CD4-positive, alpha-beta T cell treated with Interleukin-1 beta for 1 hour (primary cell): Measurements from ENCODE around the gene SF3B5.
"Not testable (repeated sequence)": the region's sequence is repeated elsewhere in the genome, so short reads cannot be mapped to it uniquely, and the experiment has no call there.

Source experiments
- DNase-seq, 2 donors: peaks; one replicate each; pipeline ENCODE4 v3.0.0-alpha.2; 2020 to 2022

Gene SF3B5

GRCh38 chr6:144062786-144063185, 32.6 kb downstream of the SF3B5 start:
- DNase-seq, result no peak

- no peak for DNase-seq
Measured at GRCh38 chr6:144059139-144059538, 36.2 kb downstream of the SF3B5 start.

GRCh38 chr6:144055121-144055931, 40.0 kb downstream of the SF3B5 start:
- peak; percentile 24 to 64 for DNase-seq

- DNase-seq, result no peak
Measured at GRCh38 chr6:144053601-144054000, 41.8 kb downstream of the SF3B5 start.

- DNase-seq, result no peak
Measured at GRCh38 chr6:144052488-144052887, 42.9 kb downstream of the SF3B5 start.

GRCh38 chr6:144049386-144049785, 46.0 kb downstream of the SF3B5 start:
- DNase-seq, result no peak

GRCh38 chr6:144047688-144048087, 47.7 kb downstream of the SF3B5 start:
- DNase-seq, result no peak

- not testable (repeated sequence) for DNase-seq
Measured at GRCh38 chr6:144046672-144047071, 48.7 kb downstream of the SF3B5 start.

- not testable (repeated sequence) for DNase-seq
Measured at GRCh38 chr6:144044989-144045388, 50.4 kb downstream of the SF3B5 start.
